ENCODE measurements around the gene ASTN2.
"Not testable (repeated sequence)": the region's sequence is repeated elsewhere in the genome, so short reads cannot be mapped to it uniquely, and the experiment has no call there.

ASTN2 gene

DNA sequence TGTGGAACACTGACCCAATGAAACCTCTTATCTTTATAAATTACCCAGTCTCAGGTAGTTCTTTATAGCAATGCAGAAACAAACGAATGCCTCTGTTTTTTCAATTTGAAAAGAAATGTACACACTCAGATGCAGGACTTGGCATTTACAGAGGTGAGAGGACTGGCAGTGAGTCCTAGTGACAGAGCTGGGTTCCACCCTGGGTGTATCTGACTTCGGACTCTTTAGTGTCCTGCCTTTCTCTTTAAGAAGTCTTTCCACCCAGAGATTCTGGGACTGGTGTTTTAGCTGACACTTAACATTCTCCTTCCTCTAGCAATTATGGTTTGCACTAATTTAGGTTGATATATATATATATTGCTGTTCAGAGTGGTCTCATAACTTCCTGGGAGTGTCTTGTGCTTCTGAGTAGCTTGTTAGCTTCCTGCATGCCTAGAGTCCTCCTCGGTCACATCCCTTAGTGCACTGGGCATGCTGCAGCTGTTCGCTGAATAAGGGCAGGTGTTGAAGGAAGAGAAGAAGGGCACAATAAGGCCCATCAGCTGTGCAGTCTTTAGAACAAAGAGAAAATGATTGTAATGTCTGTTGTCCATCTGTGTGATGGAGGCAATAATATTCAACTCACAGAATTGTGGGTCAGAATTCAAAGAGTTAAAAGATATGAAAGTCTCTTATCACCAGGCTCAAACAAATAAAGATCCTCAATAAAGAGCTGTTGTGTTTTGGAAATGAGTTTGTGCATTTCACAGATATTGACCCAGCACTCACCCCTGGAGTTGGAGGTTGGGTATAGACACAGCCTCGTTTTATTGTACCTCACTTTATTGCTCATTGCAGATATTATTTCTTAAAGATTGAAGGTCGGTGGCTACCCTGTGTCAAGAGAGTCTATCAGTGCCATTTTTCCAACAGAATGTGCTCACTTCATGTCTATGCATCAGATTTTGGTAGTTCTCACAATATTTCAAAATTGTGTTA, 540.6 kb downstream of the ASTN2 start:
- no peak for DNase-seq (ENCODE audit: low read depth, low spot score)

DNA sequence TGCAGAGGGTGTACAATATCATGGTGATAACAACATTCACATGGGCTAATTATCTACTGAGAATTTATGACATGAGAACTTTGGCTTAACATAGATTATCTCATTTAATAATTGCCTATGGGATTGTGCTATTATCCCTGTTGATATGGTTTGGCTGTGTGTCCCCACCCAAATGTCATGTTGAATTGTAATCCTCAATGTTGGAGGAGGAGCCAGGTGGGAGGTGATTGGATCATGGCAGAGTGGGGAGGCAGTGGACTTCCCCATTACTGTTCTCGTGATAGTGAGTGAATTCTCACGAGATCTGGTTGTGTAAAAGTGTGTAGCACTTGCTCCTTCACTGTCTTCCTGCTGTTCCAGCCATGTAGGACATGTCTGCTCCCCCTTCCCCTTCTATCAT, 541.4 kb downstream of the ASTN2 start:
- DNase-seq (ENCODE audit: low read depth, low spot score): no peak

DNA sequence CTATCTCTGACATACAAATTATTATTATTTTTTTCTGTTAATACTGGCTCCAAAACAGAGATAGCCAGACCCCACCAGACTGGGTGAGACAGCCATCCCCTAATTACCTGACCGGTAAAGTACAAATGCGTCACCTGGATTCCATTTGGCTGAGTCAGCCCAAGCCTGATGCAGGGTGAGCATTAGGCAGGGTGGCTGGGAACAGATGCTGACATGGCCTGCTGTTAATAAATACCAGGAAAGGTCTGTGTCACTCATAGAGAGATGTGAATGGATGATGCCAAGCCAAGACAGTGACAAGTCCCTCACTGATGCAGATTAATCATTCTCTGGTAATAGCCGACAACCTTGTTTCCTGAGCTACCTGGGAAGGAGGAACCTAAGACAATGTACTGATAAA, 544.3 kb downstream of the ASTN2 start:
- DNase-seq (ENCODE audit: low read depth, low spot score): peak; percentile 74

DNA sequence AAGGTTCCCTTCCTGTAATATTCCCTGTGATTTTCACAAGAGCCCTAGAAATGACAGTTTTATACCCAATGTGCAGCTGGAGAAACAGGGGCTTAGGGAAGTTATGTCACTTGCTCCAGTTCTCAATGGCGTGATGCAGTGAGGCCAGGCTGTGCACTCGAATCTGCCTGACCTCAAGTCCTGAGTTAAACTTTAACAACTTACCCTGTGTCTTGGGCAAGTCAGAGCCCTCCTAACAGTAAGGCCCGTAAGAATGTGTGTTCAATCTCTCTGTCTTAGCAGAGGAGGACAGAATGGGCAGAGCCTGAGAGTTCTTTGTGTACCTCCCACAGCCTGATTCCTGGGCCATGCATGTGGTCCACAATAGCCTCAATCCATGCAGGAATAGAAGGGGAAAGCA, 546.7 kb downstream of the ASTN2 start:
- DNase-seq (ENCODE audit: low read depth, low spot score): no peak

DNA sequence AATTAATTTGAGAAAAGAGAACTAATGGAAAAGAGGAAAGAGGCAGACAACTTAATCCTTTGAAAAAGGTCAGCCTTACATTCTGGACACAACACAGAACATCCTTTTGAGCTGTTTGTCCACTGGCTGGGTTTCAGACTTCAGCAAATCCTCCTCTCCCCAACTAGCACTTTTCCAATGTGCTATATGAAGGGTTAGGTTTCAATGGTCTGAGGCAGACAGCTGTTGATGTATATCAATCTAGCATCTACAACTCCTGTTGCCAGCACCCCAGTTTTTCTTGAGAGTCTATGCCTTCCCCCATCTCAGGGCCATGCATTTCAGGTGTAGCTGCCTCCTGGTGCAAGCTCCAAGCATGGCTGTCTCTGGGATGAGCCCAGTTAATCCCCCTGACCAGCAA, 553.5 kb downstream of the ASTN2 start:
- DNase-seq (ENCODE audit: low read depth, low spot score): no peak

DNA sequence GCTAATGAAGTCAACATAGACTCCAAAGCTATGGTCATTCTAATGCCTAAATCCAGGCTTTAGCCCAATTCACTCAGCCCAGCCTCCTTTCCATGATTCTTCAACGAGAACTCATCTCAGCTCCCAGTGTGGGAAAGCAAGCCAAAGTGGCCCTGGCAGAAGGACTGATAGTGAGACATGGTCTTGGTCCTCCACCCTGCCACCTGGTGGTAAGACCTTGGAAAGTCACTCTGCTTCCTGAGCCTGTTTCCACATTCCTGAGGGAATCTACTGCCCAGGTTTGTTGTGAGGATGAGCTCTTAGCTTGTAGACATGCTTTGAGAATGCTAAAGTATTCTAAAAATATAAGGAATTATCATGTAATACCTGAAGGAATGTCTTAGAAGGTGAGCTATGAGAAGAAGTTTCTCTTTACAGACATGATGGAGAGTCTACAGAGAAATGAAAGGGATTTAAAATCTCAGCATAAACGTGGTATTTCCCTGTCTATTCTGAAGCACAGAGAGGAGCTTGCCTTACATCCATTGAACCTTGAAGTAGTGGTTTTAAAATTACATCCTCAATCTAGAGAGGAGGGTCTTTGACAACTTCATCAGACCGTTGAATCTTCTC, 554.2 kb downstream of the ASTN2 start:
- DNase-seq (ENCODE audit: low read depth, low spot score): peak; percentile 83

DNA sequence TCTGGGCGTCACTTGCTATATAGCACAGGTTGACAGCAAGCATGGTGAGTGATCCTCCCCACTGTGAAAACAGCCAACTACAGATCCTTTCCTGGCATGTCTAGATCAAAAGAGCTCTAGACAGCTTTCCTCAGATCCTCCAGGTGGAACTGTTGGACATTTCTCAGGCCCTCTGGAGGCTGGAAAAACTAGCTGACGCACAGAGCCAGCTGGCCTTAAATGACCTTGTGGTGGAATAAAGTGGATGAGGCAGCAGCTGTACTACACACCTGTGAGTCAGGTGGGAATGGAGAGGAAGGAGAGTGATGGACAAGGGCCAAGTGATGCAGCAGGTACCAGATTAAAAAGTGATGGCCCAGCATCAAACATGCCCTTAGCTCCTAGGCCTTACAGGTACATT, 555.1 kb downstream of the ASTN2 start:
- no peak for DNase-seq (ENCODE audit: low read depth, low spot score)

DNA sequence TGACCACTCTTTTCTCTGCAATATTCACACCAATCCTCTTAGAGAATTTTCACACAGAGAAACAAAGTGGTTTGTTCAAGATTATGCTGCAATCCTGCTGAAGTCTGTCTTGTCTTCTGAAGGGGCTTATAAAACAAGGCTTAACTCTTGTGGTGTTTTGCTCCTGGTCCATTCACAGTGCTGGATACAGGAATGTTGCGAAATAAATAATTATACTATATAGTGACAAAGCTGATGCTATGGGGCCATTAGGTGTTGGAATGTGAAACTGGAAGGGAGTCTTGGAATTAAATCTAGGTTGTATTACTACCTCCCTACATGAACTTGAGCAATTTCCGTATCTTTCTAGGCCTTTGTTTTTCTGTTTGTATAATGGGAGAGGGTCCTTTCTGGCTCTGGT, 557.5 kb downstream of the ASTN2 start:
- no peak for DNase-seq (ENCODE audit: low read depth, low spot score)

DNA sequence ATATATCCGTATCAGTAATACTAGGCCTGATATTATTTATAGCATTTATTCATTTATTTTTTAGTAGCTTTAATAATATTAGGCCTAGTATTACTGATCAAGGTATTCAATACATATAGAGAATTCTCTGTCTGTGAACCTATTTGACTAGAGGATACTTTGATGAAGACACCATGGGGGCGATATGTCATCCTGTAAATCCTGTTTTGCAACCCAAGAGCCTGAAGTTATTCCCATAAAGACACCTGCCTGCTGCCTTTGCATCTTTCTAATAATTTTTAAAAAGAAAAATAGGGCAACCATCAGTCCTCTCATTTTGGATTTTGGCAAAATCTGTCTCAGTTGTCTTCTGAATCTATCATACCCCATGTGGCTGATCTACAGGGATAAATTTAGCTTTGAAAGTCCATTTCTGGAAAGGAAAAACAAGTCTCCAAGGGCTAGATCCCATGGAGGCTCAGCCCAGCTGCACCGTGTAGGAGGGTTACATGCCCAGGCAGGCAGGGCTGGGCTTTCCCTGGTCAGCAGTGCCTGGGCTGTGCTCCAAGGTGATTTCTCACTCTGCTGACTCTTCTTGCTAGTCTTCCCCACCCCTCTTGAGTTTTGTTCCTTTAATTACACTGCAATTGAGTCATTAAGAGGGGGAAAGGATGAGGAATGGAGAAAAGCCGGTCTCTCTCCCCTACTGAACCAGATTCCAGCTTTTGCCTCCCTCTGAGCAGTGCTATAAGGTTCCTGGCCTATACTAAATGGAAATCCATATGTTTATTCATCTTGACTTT, 558.8 kb downstream of the ASTN2 start:
- peak; percentile 62 for DNase-seq (ENCODE audit: low read depth, low spot score)

DNA sequence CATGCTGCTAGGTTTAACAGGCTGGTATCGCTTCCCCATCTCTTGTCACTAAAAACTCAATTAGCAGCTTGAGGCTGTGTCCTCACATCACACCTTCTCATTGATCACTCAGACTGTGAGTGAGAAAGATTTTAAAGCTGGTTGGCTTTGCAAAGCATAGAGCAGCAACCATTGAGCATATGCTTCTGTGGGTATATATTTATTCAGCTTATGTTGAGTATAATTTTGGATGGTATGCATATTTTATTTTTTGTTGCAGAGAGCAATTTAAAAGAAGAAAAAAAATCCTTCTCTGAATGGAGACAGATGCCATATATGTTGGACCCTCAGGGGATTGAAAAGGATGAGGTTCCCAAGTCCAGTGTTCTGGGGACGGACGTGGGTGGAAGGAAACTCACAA, 565.1 kb downstream of the ASTN2 start:
- no peak for DNase-seq (ENCODE audit: low read depth, low spot score)

DNA sequence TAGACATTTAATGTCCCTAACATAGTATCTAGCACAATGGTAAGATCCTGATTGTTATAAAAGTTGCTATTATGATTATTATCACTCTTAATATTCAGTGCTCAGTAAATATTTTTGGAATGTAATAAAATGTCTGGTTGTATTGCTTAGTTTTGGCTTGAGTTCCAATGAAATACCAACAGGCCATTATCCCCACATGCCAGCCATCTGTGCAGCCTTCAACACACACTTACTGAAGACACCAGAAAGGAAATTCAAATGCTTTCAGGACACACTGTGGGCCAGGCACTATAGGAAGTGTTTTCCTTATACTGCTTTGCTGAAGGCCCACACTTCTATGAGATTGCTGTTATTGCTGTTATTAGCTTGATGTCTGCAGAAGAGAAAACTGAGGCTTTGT, 570.2 kb downstream of the ASTN2 start:
- no peak for DNase-seq (ENCODE audit: low read depth, low spot score)

DNA sequence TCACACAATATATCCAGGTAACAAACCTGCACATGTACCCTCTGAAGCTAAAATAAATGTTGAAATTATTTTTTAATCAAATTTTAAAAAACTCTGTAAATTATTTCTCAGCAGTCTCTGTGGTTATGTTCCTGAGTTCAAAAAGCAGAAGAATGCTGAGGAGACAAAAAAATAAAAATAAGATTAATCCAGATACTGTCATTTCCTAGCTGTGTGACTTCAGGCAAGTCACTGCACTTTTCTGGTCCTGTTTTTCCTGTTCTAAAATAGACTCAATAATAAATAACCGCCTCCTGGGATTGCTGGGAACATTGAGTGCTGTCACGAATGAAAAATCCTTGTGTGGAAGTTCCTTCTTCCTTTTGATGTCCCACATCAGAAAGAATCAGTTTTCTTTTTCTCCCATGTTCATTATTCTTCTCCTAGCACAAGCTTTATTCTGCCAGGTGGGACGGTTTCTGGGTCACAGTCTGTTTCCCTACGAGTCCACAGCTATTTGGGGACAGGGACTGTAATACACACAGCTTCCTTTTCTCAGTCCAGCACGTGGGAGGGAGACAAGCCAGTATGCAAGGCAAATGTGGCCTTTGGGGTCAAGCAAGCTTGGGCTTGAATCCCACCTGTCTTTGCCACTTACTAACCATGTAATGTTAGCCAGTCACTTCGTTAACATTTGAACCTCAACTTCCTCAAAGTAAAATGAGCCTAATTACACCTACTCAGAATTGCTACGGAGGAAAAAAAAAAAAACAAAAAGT, 570.8 kb downstream of the ASTN2 start:
- DNase-seq (ENCODE audit: low read depth, low spot score): no peak

DNA sequence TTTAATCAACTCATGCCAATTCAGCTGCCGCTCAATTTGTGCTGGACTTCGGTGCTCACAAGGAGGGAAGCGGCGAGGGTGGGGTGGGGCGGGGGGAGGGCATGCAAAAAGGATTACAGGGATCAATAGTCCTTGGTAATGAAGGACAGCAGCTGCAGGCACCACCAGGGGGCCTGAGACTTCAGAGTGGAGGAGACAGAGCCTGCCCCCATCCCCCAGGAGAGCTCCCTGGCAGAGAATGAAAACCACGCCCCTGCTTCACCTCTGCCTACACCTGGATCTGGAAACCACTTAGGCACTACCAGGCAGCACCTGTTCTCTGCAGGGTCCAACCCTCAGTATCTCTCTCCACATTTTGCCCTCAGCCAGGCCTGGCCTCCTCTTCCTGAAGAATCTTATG, 572.2 kb downstream of the ASTN2 start:
- peak; percentile 77 for DNase-seq (ENCODE audit: low read depth, low spot score)

DNA sequence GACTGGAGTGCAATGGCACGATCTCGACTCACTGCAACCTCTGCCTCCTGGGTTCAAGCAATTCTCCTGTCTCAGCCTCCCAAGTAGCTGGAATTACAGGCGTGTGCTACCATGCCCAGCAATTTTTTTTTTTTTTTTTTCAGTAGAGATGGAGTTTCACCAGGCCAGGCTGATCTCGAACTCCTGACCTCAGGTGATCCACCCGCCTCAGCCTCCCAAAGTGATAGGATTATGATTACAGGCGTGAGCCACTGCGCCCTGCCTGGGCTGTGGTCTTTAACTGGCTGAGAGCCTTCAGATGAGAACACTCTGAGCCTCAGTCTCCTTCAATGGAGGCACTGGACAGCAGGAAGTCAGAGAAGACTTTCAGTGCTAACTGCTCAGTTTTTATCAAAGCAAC, 576.4 kb downstream of the ASTN2 start:
- not testable (repeated sequence) for DNase-seq (ENCODE audit: low read depth, low spot score)

DNA sequence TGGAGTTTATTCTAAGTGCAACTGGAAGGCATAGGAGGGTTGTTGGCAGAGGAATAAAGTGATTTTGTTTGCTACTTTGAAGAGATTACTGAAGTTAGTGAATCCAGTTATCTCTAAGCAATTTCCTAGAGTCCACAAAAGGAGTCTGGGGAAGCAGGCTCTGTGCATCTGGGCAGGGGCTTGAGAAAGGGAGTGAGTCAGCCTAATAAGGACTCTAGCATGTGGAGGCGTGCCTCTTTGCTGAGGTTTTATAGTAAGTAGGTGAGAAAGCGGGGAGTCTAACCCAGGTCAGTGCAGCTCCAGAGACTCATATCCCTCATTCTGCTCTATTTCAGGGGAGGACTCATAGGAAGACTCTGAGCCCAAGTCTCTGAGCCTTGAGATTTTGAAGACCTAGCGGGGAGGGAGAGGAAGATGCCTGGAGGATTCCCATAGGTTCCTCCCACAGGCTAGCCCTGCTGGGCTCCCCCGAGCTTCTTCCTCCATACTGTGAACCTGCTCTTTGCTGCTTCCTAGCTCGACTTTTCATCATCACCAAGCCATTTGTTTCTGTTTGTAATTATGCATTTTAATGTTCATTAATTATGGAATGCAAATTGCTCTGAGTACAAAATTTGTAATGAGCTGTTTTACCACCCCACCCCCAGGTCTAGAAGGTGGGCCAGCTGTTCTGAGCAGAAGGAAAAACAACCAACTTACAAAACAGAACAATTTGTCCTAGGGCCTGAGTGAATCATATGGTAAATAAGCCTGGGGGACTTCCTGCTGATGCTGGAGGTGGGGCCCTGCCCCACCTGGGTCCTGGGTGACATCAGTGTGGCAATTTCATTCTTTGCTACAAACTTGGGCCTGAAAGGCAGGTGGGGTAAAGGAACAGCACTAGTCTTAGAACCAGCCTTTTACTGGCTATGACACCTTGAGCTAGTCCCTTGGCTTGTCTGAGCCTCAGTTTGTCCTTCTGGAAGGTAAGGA, 577.6 kb downstream of the ASTN2 start:
- peak; percentile 71 for DNase-seq (ENCODE audit: low read depth, low spot score)

DNA sequence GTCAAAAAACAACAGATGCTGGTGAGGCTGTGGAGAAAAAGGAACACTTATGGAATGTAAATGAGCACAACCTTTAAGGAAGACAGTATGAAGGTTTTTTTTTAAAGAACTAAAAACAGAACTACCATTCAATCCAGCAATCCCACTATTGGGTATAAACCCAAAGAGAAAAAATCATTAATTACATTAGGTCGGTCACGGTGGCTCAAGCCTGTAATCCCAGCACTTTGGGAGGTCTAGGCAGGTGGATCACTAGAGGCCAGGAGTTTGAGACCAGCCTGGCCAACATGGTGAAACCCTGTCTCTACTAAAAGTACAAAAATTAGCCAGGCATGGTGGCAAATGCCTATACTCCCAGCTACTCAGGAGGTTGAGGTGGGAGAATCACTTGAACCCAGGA, 584.5 kb downstream of the ASTN2 start:
- not testable (repeated sequence) for DNase-seq (ENCODE audit: low read depth, low spot score)

DNA sequence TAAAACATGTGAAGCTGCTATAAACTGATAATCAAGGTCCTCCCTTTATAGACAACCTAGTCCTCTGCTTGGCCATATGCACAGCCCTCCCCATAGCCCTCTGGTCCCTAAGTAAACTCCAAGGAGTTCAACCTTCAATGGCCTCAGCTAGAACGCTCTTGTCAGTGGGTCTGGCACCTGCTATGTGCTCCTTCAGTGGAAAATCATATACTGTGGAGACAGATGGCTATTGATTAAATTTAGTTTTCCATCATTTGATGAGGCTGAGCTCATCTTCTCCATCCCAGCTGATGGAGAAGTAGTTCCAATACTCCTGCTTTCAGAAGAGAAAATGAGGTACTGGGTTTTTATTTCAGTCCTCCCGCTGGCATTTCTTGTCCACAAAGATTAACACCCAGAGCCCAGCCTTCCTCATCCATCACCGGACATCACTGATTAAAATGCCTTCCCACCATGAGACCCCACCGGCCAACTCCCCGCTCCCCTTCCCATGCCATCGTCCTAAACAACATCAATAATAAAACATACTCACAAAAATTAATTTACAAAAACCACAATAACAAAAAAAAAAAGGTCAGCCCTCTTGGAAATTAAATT, 593.1 kb downstream of the ASTN2 start:
- DNase-seq (ENCODE audit: low read depth, low spot score): no peak

DNA sequence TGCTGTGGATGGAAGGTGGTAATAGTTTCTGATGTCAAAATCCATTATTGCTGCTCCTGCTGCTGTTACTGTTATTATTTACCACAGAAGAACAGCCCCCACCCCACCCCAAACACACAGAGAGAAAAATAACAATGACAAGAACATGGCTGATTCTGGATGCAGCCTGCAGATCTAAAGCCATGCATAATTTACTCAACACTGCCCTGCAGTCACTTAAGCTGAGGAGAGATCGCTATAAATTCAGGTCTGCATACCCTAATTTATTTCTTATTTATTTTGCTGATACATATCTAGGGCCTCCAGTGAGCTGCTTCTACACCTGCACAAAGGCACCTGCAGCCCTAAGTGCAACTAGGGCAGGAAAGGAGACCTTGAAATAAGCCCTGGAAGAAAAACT, 595.7 kb downstream of the ASTN2 start:
- DNase-seq (ENCODE audit: low read depth, low spot score): no peak

DNA sequence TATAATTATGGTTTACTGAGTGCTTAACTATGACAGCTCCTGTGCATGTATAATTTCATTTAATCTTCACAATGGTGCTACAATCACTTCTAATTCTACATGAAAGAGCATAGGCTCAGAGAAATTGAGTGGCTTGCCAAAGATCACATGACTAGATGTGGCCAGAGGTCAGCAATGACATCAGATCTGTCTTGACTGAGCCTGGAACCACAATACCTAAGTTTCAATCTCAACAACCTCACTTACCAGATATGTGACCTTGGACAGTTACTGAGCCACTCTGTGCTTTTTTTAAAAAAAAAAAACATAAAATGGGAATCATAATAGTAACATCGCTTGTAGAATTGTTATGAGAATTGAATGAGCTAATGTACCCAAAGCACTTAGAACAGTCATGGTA, 597.1 kb downstream of the ASTN2 start:
- no peak for DNase-seq (ENCODE audit: low read depth, low spot score)

DNA sequence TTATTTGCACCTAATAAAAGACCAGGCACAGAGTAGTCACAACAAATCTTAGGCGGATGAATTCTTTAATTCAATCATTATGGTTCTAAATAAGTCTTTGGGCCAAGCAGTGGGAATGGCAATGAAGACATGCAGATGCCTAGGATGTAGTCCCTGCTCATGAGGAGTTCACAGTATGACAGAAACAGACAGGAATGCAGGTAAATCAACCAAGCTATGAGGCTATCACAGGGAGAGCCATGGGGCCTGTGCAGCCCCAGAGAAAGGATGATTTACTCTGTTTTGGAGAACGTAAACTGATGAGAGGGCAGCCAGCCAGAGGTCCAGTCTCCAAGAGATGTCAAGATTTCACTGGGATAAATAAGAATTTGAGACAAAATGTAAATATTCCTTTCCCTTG, 598.4 kb downstream of the ASTN2 start:
- DNase-seq (ENCODE audit: low read depth, low spot score): no peak

All from ELF-1 (cell line).